H9 (cell line): ENCODE results near the gene FAM193A. TPM values are rescaled to one million over a fixed set of nuclear protein-coding genes. Genes with fewer than 3 reads are reported as not detected.

Source experiments
- DNase-seq: peaks from one replicate; pipeline ENCODE4 v3.0.0-alpha.2; 2017
- H2AFZ ChIP-seq: one replicate; pipeline ENCODE4 v1.6.1; 2013; ENCODE audit warnings: mild to moderate bottlenecking, low read length, control low read depth, moderate library complexity
- H2AK5ac ChIP-seq: 2 replicates; pipeline ENCODE4 v1.6.1; 2013; ENCODE audit warnings: low read length, control low read depth, mixed read lengths; ENCODE audit not compliant: insufficient read length
- H2BK120ac ChIP-seq: one replicate; pipeline ENCODE4 v1.6.1; 2013; ENCODE audit warnings: low read depth, mild to moderate bottlenecking, low read length, control low read depth, inconsistent platforms; ENCODE audit not compliant: poor library complexity, severe bottlenecking
- H2BK12ac ChIP-seq: 2 replicates; pipeline ENCODE4 v1.6.1; 2013; ENCODE audit warnings: low read length, control low read depth, mixed read lengths, low read depth; ENCODE audit not compliant: insufficient read length
- H2BK15ac ChIP-seq: 2 replicates; pipeline ENCODE4 v1.6.1; 2013; ENCODE audit warnings: low read depth, low read length, control low read depth
- H2BK20ac ChIP-seq: one replicate; pipeline ENCODE4 v1.6.1; 2013; ENCODE audit warnings: low read depth, mild to moderate bottlenecking, low read length, control low read depth, inconsistent platforms; ENCODE audit not compliant: poor library complexity, severe bottlenecking
- H2BK5ac ChIP-seq: 2 replicates; pipeline ENCODE4 v1.6.1; 2013; ENCODE audit warnings: low read length, control low read depth, mixed read lengths; ENCODE audit not compliant: insufficient read length
- H3K14ac ChIP-seq: 2 replicates; pipeline ENCODE4 v1.6.1; 2013; ENCODE audit warnings: low read length, control low read depth; ENCODE audit not compliant: insufficient read depth
- H3K18ac ChIP-seq: 2 replicates; pipeline ENCODE4 v1.6.1; 2013; ENCODE audit warnings: low read depth, mild to moderate bottlenecking, mixed read lengths, low read length, control low read depth; ENCODE audit not compliant: insufficient read length
- H3K23ac ChIP-seq: 2 replicates; pipeline ENCODE4 v1.6.1; 2013; ENCODE audit warnings: low read length, control low read depth, mixed read lengths, low read depth; ENCODE audit not compliant: insufficient read length
- H3K23me2 ChIP-seq: 2 replicates; pipeline ENCODE4 v1.6.1; 2013; ENCODE audit warnings: low read depth, mild to moderate bottlenecking, mixed read lengths, low read length, control low read depth; ENCODE audit not compliant: insufficient read length, poor library complexity, severe bottlenecking
- H3K27ac ChIP-seq: 2 replicates; pipeline ENCODE4 v1.5.1; 2013; ENCODE audit warnings: low read length, control low read depth, mixed read lengths, low read depth; ENCODE audit not compliant: insufficient read length
- H3K27me3 ChIP-seq: 2 replicates; pipeline ENCODE4 v1.6.1; 2013; ENCODE audit warnings: low read length, control low read depth, inconsistent platforms; ENCODE audit not compliant: insufficient read depth
- H3K4ac ChIP-seq: 2 replicates; pipeline ENCODE4 v1.6.1; 2013; ENCODE audit warnings: low read depth, mild to moderate bottlenecking, control low read depth, inconsistent platforms, low read length, moderate library complexity
- H3K4me1 ChIP-seq: 2 replicates; pipeline ENCODE4 v1.6.1; 2013; ENCODE audit warnings: low read length, control low read depth, inconsistent platforms; ENCODE audit not compliant: insufficient read depth
- H3K4me2 ChIP-seq: 2 replicates; pipeline ENCODE4 v1.6.1; 2013; ENCODE audit warnings: low read length, control low read depth, mixed read lengths; ENCODE audit not compliant: insufficient read length, insufficient read depth
- H3K56ac ChIP-seq: 2 replicates; pipeline ENCODE4 v1.6.1; 2013; ENCODE audit warnings: low read depth, mild to moderate bottlenecking, mixed read lengths, low read length, control low read depth; ENCODE audit not compliant: insufficient read length
- H3K79me1 ChIP-seq: 2 replicates; pipeline ENCODE4 v1.6.1; 2013; ENCODE audit warnings: low read depth, mild to moderate bottlenecking, moderate library complexity, low read length, control low read depth, inconsistent platforms; ENCODE audit not compliant: insufficient read depth, poor library complexity, severe bottlenecking
- H3K79me2 ChIP-seq: 2 replicates; pipeline ENCODE4 v1.6.1; 2013; ENCODE audit warnings: low read length, control low read depth, inconsistent platforms; ENCODE audit not compliant: insufficient read depth
- H3K9ac ChIP-seq: 2 replicates; pipeline ENCODE4 v1.6.1; 2013; ENCODE audit warnings: low read length, control low read depth, mixed read lengths; ENCODE audit not compliant: insufficient read length; ENCODE audit errors: extremely low read depth
- H3K9me3 ChIP-seq: one replicate; pipeline ENCODE4 v1.6.1; 2013; ENCODE audit warnings: low read depth, low read length, inconsistent platforms; ENCODE audit not compliant: control insufficient read depth
- H3T11ph ChIP-seq: one replicate; pipeline ENCODE4 v1.6.1; 2013; ENCODE audit warnings: mild to moderate bottlenecking, low read length, control low read depth, inconsistent platforms
- H4K20me1 ChIP-seq: one replicate; pipeline ENCODE4 v1.6.1; 2013; ENCODE audit not compliant: control insufficient read depth, insufficient read length, insufficient read depth
- H4K5ac ChIP-seq: 2 replicates; pipeline ENCODE4 v1.6.1; 2013; ENCODE audit warnings: low read depth, mild to moderate bottlenecking, mixed read lengths, low read length, control low read depth; ENCODE audit not compliant: insufficient read length
- H4K8ac ChIP-seq: replicated peaks from 2 replicates; pipeline ENCODE4 v1.6.1; 2013; ENCODE audit warnings: low read length, control low read depth, mixed read lengths, low read depth; ENCODE audit not compliant: insufficient read length
- H4K91ac ChIP-seq: 2 replicates; pipeline ENCODE4 v1.6.1; 2013; ENCODE audit warnings: low read depth, mild to moderate bottlenecking, moderate library complexity, mixed read lengths, low read length, control low read depth; ENCODE audit not compliant: insufficient read length
- H3K27ac Mint-ChIP-seq, 3 experiments: 2 replicates in 2 of 3; 3 replicates in 1 of 3; pipeline ENCODE4 v1.8.0; 2020 to 2021; ENCODE audit warnings: mixed read lengths in 3 of 3, mild to moderate bottlenecking in 1 of 3, moderate library complexity in 1 of 3
- H3K27me3 Mint-ChIP-seq: 2 replicates; pipeline ENCODE4 v1.8.0; 2021; ENCODE audit warnings: low read depth, mild to moderate bottlenecking, moderate library complexity, mixed read lengths
- H3K36me3 Mint-ChIP-seq, 3 experiments: 2 replicates in 2 of 3; 3 replicates in 1 of 3; pipeline ENCODE4 v1.8.0; 2020 to 2021; ENCODE audit warnings: low read depth in 3 of 3, mixed read lengths in 3 of 3; ENCODE audit not compliant: insufficient read depth in 1 of 3
- H3K4me1 Mint-ChIP-seq, 2 experiments: 2 replicates each; pipeline ENCODE4 v1.8.0; 2020; ENCODE audit warnings: mixed read lengths in 2 of 2
- H3K4me3 Mint-ChIP-seq, 2 experiments: 2 replicates in 1 of 2; 3 replicates in 1 of 2; pipeline ENCODE4 v1.8.0; 2020 to 2021; ENCODE audit warnings: mild to moderate bottlenecking in 2 of 2, mixed read lengths in 2 of 2, moderate library complexity in 1 of 2
- H3K9me3 Mint-ChIP-seq, 2 experiments: 2 replicates in 1 of 2; 3 replicates in 1 of 2; pipeline ENCODE4 v1.8.0; 2020; ENCODE audit warnings: mild to moderate bottlenecking in 2 of 2, mixed read lengths in 2 of 2, moderate library complexity in 1 of 2
- CTCF ChIP-seq: fragments of 200-600 bp; sonication (generic); conservative IDR thresholded peaks from 3 replicates; pipeline ENCODE4 v1.8.0; 2021; ENCODE audit warnings: antibody characterized with exemption, mild to moderate bottlenecking
- WGBS: extraction: QIAGEN DNeasy Blood & Tissue Kit; methylation state at CpG from one replicate; pipeline ENCODE4 v1.1.7; 2013; ENCODE audit warnings: missing lambda C conversion rate, low lambda C conversion rate, mixed read lengths; ENCODE audit not compliant: insufficient read length; ENCODE audit errors: extremely low coverage; 5-methylcytosine and 5-hydroxymethylcytosine counted together
- total RNA-seq: library from RNA; stranded (reverse); gene quantifications from 2 replicates; pipeline ENCODE4 v1.2.1, GENCODE V29; 2021

Gene FAM193A
- total RNA-seq, 1 experiment from 2014 or later = 36.9 TPM

GRCh38 chr4:2586502-2586901 lies 50.1 kb downstream of the FAM193A start:
- no peak overlapping the region for H4K5ac ChIP-seq
- no peak overlapping the region for H2AFZ ChIP-seq
- H3K9me3 ChIP-seq = no peaks in the 10 kb centered on the region
- no peak overlapping the region for H2BK12ac ChIP-seq
- Mint-ChIP-seq H3K9me3 (peaks cover 0 to 3% of the 10 kb centered on the region in 2 experiments; a peak in 1 of 5 replicates), H3K36me3 (peaks cover 0 to 4% (median 0%) of the 10 kb centered on the region in 3 experiments; a peak in 1 of 7 replicates), H3K27me3 (no peaks in the 10 kb centered on the region), H3K4me3 (no peak overlapping the region), H3K4me1 (peaks cover 40 to 42% of the 10 kb centered on the region in 2 experiments), H3K27ac (no peak overlapping the region)
- no peak overlapping the region for H2BK5ac ChIP-seq
- peaks cover 23% of the 10 kb centered on the region; the same call in 1 of the 2 replicates for H3K79me2 ChIP-seq
- DNase-seq = no peak
- H3T11ph ChIP-seq = no peak overlapping the region
- no peak overlapping the region for H3K18ac ChIP-seq
- no peaks in the 10 kb centered on the region for H4K20me1 ChIP-seq
- H3K9ac ChIP-seq = no peak overlapping the region
- WGBS = no CpG with 5 or more reads among the region's 5 CpGs
- no peak overlapping the region for H3K56ac ChIP-seq
- TF ChIP-seq CTCF = no peak
- no peak overlapping the region for H3K4me2 ChIP-seq
- H3K4ac ChIP-seq = no peak overlapping the region
- H3K14ac ChIP-seq = no peak overlapping the region
- no peaks in the 10 kb centered on the region for H3K23me2 ChIP-seq
- H3K79me1 ChIP-seq = peaks cover 13% of the 10 kb centered on the region
- H2BK120ac ChIP-seq = no peak overlapping the region
- no peak overlapping the region for H4K91ac ChIP-seq
- no peak overlapping the region for H3K23ac ChIP-seq
- H3K4me1 ChIP-seq = no peaks in the 10 kb centered on the region; the same call in 1 of the 2 replicates
- no peak overlapping the region for H4K8ac ChIP-seq
- no peaks in the 10 kb centered on the region for H3K27me3 ChIP-seq
- H2BK15ac ChIP-seq = no peak overlapping the region
- H3K27ac ChIP-seq = no peak overlapping the region
- H2BK20ac ChIP-seq = no peak overlapping the region
- no peak overlapping the region for H2AK5ac ChIP-seq
